Fibroblast of skin of abdomen (primary cell): Measurements from ENCODE around the gene CDK17.

ENCODE experiments used
- DNase-seq: peaks from one replicate; pipeline ENCODE4 v3.0.0-alpha.2; 2013

Gene CDK17

DNA sequence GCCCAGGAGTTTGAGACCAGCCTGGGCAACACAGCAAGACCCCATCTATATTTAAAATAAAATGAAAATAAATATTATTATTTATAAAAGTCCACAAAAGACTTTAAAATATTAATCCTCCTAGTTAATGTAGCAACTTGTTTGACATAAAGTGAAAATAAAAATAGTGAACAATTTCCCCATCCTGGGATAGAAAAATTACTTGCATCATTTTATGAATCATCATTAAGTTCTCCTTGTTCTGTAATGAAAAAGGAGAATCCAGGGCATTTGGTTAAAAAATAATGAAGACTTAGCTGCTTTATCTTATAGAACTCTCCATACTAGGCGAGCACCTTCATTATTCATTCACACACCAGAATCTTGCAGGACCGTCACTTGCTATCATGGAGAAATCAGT lies 140.0 kb downstream of the CDK17 start:
- DNase-seq = no peak

GRCh38 chr12:96258104-96258961 lies 141.9 kb downstream of the CDK17 start:
- DNase-seq = peak; percentile 76

- DNase-seq = no peak
Observed at GRCh38 chr12:96257550-96258103, 142.6 kb downstream of the CDK17 start.

- DNase-seq = no peak
Observed at GRCh38 chr12:96256672-96257361, 143.4 kb downstream of the CDK17 start.

GRCh38 chr12:96255077-96255476 lies 145.2 kb downstream of the CDK17 start:
- DNase-seq = no peak

GRCh38 chr12:96250119-96250685 lies 150.0 kb downstream of the CDK17 start:
- no peak for DNase-seq

- peak; percentile 45 for DNase-seq
Observed at GRCh38 chr12:96249196-96250118, 150.8 kb downstream of the CDK17 start.

GRCh38 chr12:96248136-96248931 lies 151.9 kb downstream of the CDK17 start:
- DNase-seq = no peak

GRCh38 chr12:96247563-96247962 lies 152.7 kb downstream of the CDK17 start:
- peak; percentile 51 for DNase-seq

- no peak for DNase-seq
Observed at GRCh38 chr12:96246926-96247505, 153.2 kb downstream of the CDK17 start.

GRCh38 chr12:96244826-96245225 lies 155.4 kb downstream of the CDK17 start:
- no peak for DNase-seq

DNA sequence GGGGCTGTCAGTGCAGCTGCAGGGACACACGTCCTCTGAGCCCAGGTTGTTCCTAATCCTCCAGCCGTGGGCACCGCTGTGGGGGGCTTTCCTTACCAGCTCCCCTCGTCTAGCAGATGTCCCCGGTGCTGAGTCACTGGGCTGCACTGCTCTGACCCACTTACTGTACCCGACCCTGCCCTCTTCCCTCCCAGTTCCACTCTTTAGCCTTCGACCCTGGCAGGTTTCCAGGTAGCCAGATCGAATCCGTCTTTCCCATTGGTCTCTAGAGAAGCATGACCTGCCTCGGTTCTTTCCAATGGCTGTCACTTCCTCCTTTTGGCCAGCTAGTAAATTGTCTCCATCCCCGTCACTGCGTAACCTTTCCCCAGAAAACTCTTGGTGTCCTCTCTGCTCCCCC lies 157.6 kb downstream of the CDK17 start:
- no peak for DNase-seq

DNA sequence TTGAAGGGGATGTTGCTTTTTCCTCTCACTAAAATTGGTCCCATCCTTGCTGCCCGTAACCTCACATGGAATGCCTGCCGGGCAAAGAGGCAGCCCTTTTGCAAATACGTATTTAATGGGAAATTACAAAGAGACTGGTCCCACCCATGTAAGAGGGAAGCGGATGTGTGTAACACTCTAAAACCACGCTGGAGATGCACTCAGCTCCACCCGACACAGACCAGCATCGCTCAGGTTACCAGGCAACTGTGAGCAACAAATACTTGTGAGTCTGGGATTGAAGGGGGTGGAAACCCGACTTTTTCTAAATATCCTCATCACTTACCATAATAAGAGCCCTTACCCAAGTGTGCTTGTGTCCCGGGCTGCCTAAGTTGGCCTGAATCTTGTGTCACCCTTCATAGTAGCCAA lies 158.4 kb downstream of the CDK17 start:
- peak; percentile 57 for DNase-seq

DNA sequence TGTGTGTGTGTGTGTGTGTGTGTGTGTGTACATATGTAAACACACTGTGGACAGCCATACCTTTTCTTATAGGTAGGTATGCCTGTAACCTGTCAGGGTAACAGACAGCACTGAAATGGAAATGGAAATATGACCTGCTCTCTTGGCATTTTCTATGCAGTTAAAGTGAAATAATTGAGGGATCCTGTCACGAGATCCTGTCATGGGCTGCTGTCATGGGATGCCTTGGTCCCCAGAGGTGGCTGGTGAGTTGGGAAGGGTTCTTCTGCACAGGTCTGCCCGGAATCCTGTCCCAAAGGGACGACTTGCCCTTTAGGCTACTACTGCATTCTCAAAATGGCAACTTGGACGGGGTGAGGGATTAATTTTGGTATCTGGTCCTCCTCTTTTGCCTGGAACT lies 158.8 kb downstream of the CDK17 start:
- no peak for DNase-seq

- peak; percentile 38 for DNase-seq
Observed at GRCh38 chr12:96240656-96241055, 159.6 kb downstream of the CDK17 start.

DNA sequence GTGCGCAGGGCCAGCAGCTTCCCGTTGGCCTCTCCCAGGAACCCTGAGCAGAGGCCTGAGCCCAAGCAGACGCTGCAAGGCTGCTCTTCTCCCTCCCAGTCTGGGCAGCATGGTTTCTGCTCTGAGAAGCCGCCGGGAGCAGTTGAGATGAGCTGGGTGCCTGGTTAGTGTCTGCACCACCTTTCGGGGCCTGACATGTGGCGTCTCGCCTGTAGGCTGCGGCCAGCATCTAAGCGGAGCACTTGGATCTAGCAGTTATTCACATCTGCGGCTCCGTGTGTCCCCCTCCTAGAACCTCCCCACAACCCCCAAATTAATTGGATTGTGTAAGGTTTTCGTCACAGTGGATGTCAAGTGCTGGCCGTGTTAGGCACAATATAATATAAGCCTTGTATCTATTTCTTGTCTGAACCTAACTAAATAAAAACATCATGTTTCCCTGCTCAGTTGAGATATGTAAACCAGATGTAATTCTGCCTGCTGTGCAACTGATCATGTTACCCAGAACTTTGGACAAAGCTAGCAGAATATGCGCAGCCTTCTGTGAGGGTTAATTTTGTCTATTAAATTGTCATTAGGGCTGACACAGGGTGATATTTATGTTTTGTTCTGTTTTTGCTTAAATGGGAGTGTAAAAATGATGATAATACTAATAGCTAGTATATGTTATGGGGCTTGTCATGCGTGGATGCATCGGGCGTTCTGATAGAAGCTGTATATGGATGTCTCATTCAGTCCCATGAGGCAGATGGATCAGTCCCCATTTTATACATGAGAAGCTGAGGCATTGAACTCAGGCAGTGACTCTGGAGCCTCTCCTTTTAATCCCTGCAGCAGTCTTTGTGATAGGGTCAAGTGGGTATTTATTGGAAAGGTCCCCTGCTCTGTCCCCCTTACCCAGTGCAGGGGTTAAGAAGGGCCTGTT lies 160.3 kb downstream of the CDK17 start:
- peak; percentile 74 for DNase-seq

GRCh38 chr12:96238336-96239047 lies 161.7 kb downstream of the CDK17 start:
- no peak for DNase-seq

- peak; percentile 95 for DNase-seq
Observed at GRCh38 chr12:96237465-96238077, 162.7 kb downstream of the CDK17 start.

DNA sequence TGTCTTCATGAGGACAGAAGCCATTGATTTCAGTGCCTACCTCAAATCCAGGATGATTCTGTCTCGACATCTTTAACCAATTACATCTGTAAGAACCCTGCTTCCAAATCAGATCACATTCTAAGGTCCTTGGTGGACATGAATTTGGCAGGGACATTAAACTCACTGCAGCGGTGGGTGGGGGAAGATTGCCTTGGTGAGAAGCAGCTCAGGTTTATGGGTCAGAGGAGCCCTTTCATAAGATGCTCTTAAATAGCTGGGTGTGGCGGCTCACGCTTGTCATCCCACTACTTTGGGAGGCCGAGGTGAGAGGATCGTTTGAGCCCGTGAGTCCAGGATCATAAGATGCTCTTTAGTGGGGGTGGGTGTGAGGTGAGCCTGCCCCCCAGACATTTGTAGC lies 163.2 kb downstream of the CDK17 start:
- DNase-seq = peak; percentile 39
